Measurements from ENCODE around the gene IFNA8.

Gene IFNA8

DNA sequence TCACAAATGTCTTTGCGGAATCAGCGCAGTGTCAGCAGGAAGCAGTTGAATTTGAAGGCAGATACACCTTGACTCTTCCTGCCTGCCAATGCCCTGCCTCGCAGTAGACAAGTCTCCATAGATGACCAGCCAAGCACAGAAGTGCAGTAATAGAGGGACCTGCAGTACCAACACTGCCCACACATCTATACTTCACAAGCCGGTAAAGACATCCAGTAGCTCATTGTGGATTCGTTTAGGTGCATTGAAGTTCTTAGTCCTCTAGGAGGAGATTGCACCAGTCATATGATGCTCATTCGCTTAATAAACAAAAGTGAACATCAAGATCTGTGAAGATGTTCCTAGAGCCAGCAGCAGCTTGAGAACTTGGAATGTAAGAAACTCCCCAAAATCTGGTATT lies 16.6 kb upstream of the IFNA8 start:
- TF ChIP-seq, protein P1, sequence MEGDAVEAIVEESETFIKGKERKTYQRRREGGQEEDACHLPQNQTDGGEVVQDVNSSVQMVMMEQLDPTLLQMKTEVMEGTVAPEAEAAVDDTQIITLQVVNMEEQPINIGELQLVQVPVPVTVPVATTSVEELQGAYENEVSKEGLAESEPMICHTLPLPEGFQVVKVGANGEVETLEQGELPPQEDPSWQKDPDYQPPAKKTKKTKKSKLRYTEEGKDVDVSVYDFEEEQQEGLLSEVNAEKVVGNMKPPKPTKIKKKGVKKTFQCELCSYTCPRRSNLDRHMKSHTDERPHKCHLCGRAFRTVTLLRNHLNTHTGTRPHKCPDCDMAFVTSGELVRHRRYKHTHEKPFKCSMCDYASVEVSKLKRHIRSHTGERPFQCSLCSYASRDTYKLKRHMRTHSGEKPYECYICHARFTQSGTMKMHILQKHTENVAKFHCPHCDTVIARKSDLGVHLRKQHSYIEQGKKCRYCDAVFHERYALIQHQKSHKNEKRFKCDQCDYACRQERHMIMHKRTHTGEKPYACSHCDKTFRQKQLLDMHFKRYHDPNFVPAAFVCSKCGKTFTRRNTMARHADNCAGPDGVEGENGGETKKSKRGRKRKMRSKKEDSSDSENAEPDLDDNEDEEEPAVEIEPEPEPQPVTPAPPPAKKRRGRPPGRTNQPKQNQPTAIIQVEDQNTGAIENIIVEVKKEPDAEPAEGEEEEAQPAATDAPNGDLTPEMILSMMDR (IDR thresholded peaks at IDR 0.05; ENCODE audit: low read depth, low read length, missing control alignments), result peak; percentile 60
- H3K4me3 ChIP-seq (ENCODE audit: low read depth, low read length), result no peak overlapping the region
- DNase-seq (ENCODE audit: low read depth), result no peak

DNA sequence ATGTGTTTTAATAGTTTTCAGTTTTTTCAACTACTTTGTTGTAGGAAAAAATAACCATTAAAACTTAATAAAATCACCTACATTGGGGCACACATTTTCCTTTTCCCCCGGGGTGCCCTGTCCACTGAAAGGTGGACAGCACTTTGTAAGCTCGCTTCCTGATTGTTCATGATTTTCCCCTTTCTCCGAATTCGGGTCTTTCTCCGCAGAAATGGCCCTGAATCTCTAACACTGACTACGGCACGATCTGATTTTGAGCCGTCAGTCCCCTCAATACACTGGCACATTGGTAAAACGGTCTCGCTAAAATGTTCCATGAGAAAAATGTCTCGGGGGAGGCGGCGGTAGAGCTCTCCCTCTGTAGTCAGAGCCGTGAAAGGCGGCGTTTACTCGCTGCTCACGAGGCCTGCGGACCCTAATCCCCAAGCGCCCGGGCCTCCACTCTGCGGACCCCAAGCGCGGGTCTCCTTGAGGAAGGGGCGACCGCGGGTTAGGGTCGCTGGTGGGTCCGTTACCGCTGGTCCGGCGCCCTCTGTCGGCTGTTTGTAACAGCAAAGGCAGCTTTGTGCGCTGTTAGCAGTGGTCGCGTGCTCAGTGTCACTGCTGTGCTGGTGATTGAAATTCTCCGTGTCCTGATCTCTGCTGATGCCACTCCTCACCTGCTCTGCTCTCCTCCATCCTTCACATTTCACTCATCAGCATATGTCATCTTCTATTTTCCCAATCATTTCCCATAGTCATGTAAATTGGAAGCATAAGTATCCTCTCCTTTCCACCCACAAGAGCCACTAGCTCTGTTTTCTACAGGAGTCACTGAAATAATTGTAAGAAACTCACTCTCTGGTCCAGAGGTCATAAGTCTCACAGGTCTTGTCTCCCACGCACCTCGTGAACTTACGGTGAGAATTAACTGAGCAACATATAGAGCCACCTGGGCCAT lies 12.9 kb upstream of the IFNA8 start:
- DNase-seq (ENCODE audit: low read depth), result no peak

DNA sequence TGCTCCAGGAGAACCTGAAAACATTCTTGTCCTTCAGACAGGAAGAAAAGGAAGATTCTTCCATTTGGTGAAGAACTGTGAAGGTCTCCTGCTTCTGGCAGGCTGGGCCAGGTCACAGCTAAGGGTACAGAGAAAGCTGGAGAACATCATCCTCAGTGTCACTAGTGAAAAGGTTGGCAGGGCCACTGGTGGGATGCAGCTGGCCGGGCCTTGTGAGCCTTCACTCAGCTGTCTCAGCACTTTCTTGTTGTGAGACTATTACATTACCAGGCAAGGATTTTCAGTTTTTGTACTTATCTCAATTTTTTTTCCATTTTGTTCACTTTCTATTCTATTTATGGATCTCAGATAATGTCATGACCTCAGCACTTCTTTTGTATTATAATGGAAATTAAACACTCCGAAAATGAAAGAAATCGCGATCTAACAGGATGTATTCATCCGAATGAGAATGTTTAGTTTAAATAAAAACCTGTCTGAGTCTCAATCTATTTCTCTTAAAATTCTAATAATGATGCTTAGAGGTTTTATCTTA lies 9.9 kb upstream of the IFNA8 start:
- TF ChIP-seq, protein P1 (IDR thresholded peaks at IDR 0.05; ENCODE audit: low read depth, low read length, missing control alignments), result no peak
- DNase-seq (ENCODE audit: low read depth), result no peak
- H3K4me3 ChIP-seq (ENCODE audit: low read depth, low read length), result no peak overlapping the region

More for the DNA sequence above, 12.9 kb upstream of the IFNA8 start:
- TF ChIP-seq, protein P1 (IDR thresholded peaks at IDR 0.05; ENCODE audit: low read depth, low read length, missing control alignments), result peak; percentile 82
- peak overlapping the region; percentile 56 for H3K4me3 ChIP-seq (ENCODE audit: low read depth, low read length)

DNA sequence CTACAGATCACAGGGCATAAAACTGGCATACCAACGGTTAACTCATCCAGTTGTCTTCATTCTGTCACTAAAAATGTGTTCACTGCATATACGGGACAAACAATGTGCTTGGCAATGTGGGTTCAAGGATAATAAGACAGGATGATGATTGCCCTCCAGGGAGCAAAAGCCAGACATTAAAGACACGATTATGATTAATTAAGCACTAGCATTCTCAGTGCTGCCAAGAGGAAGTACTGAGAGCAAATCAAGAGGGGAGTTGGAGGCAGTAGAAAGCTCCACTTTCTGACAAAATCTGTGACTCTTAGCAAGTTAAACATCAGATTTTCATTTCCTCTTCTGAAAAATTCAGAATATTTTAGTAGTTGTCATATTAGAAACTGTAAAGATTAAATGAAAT lies 9.0 kb upstream of the IFNA8 start:
- no peak for DNase-seq (ENCODE audit: low read depth)
- no peak overlapping the region for H3K4me3 ChIP-seq (ENCODE audit: low read depth, low read length)
- TF ChIP-seq, protein P1 (IDR thresholded peaks at IDR 0.05; ENCODE audit: low read depth, low read length, missing control alignments), result no peak

DNA sequence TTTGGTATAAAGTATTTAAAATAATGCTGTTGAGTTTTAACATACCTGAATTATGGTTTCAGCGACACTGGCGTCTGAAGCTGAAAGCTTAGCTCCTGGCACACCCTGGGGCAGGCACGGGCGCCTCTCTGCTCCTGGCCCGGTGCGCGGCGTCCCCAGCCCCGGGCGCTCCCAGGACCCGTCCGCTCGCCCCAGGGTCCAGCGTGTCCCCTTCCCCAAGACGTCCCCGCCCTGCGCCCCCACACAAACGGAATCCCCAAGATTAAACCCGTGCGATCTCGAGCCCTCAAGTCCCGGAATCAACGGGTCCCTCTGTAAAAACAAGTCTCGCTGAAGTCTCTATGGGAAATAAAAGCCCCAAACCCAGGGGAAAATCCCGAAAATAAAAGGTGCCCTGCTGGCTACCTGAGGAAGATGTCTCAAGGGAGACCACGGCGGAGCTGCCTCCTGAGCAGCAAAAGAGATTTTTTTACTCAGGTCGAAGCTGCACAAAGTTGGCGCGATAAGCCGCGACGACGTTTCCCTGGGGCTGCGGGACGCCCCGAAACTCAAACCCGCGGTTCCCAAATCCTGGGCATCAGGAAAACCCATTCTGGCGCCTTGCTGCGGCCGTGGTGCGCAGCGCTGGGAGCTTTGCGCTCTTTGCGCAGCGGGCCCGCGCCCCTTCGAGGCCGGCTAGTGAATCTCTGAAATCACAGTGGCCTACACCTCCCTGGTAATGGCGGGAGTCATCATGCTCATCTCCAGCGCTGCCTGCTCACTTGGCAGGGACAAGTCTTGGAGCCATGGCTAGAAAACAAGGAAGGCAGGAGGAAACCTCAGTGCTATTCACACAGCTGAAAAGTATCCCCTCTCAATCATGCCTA lies 6.3 kb upstream of the IFNA8 start:
- H3K4me3 ChIP-seq (ENCODE audit: low read depth, low read length), result peak overlapping the region; percentile 40
- no peak for DNase-seq (ENCODE audit: low read depth)
- TF ChIP-seq, protein P1 (IDR thresholded peaks at IDR 0.05; ENCODE audit: low read depth, low read length, missing control alignments), result peak; percentile 8

DNA sequence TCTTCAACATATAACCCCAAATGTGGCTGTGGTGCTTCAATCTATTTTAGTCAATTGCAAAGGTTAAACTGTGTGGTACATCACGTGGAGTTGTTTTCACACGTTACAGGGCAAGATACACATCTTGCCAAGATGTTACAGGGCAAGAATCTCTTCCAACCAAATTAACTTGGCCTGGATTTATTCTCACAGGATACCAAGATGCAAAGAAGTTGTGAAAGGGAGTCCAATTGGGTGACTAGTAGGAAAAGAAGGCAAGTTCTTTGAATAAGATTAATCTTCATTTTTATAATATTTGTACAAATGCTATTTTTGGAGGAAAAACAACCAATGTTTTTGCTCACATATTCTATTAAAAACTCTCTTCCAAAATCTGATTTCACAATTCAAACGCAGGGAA lies 4.8 kb upstream of the IFNA8 start:
- TF ChIP-seq, protein P1 (IDR thresholded peaks at IDR 0.05; ENCODE audit: low read depth, low read length, missing control alignments), result no peak
- H3K4me3 ChIP-seq (ENCODE audit: low read depth, low read length), result no peak overlapping the region
- no peak for DNase-seq (ENCODE audit: low read depth)
